ENCODE measurements around the gene GLDN.

DNA sequence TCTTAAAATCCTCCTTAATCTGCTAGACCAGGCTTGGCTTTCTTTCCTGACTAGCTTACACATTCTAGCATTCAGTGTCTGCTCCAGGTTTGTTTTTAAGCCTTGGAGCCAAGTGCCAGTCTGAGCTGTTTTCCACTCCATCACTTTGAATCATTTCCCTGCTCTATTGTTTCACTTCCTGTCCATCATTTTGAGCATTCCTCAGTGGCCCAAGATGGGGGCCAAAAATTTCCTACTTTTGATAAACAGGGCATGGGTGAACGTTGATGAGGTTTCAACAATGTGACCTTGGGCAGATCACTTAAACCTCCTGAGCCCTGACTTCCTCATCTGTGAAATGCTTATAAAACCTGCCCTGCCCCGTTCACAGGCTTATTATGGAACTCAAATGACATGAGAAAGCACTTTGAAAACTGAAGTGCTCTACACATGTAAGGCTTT, 7.4 kb upstream of the GLDN start:
- TF ChIP-seq POLR2A (IDR thresholded peaks at IDR 0.05; ENCODE audit: low read depth) (no peak), CTCF (IDR thresholded peaks at IDR 0.05) (no peak)
